ENCODE results near the gene S100A12.
"Not testable (repeated sequence)": the region's sequence is repeated elsewhere in the genome, so short reads cannot be mapped to it uniquely, and the experiment has no call there.

The S100A12 gene

DNA sequence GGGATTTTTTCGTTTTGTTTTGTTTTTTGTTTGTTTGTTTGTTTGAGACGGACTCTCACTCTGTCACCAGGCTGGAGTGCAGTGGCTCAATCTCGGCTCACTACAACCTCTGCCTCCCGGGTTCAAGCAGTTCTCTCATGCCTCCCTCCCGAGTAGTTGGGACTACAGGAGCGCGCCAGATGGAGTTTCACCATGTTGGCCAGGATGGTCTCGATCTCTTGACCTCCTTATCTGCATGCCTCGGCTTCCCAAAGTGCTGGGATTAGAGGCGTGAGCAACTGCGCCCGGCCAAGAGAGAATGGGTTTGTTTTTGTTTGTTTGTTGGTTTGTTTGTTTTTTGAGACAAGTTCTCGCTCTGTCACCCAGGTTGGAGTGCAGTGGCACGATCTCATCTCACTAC is 28.4 kb downstream of the S100A12 start:
- DNase-seq (ENCODE audit: low spot score); H3K36me3 Mint-ChIP-seq (ENCODE audit: low read depth); H3K4me3 Mint-ChIP-seq; H3K27ac Mint-ChIP-seq; H3K27me3 Mint-ChIP-seq (ENCODE audit: low read depth); H3K9me3 Mint-ChIP-seq: not testable (repeated sequence)
- peaks cover 13% of the 10 kb centered on the region for H3K4me1 Mint-ChIP-seq (ENCODE audit: low read depth)

DNA sequence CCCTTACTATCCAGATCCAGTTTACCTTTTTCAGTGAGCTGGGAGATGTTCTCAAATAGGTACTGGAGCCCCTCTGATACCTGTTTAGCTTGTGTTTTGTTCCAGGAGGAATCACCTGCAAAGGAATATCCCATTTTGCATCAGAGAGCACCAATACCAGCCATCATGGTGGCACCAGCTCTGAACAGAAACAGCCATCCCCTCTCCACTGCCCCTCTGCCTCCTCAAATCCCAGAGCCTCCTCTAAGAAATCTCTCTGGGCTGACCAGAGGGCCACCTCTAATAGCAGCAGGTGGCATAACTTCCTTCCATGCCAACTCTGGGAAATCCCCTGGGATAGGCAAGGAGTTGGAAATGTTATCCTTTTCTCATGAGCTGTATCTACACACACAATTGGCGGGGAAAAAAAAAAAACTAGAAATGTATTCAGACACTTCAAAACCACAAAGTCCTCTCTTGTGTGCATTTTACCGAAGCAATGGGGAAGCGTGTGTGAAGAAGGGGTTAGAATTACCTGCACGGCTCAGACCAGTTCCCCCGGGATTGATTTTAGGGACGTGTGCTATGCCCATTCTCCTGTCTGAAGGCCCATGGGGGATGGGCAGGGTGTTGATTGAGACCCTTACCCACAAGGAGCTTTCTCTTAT is 29.2 kb downstream of the S100A12 start:
- Mint-ChIP-seq H3K9me3 (no peaks in the 10 kb centered on the region), H3K4me1 (ENCODE audit: low read depth) (peaks cover 13% of the 10 kb centered on the region), H3K27me3 (ENCODE audit: low read depth) (peaks cover 9% of the 10 kb centered on the region), H3K36me3 (ENCODE audit: low read depth) (no peaks in the 10 kb centered on the region), H3K4me3 (no peak overlapping the region), H3K27ac (no peak overlapping the region)
- DNase-seq (ENCODE audit: low spot score), result no peak

DNA sequence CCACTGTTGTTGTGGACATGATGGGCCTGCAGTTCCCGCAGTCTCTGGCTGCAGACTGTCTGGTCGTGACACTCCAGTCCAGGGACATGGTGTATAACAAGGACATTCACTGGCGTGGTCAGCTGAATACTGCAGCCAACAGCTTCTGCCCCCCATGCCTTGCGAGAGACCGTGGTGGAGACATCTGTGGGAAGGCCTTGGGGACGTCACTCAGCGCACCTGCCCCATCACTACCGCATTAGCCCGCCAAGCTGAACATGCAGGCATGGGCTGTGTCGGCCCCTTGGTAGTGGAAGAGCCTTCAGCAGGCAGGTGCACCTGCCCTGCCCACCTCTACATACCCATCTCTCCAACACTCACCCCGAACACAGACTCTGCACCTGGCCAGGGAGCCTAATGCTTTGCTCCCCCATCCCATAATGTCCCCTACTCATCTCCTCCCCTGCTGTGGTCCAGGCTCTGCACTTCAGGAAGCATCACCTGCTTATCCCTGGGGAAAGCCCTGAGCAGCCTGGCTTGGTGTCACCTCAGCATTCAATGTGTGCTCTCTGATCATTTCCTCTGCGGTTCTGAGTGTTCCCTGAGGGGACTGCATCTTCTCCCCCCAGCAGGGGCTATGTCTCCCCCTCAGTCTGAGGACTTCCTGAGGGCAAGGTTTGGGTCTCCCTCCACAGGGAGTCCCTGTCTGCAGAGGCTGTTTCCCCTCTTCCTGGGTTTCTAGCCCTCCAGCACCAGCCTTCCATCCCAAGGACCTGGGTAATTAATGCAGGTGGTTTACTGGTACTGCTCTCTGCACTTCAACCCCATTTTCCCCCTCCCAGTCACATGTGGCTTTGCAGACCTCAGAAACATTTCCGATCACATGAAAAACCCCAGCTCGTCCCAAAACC is 30.0 kb downstream of the S100A12 start:
- Mint-ChIP-seq H3K27me3 (ENCODE audit: low read depth) (peaks cover 12% of the 10 kb centered on the region), H3K36me3 (ENCODE audit: low read depth) (no peaks in the 10 kb centered on the region), H3K27ac (no peak overlapping the region), H3K4me3 (no peak overlapping the region), H3K4me1 (ENCODE audit: low read depth) (peaks cover 13% of the 10 kb centered on the region), H3K9me3 (no peaks in the 10 kb centered on the region)
- DNase-seq (ENCODE audit: low spot score), result peak; percentile 3

DNA sequence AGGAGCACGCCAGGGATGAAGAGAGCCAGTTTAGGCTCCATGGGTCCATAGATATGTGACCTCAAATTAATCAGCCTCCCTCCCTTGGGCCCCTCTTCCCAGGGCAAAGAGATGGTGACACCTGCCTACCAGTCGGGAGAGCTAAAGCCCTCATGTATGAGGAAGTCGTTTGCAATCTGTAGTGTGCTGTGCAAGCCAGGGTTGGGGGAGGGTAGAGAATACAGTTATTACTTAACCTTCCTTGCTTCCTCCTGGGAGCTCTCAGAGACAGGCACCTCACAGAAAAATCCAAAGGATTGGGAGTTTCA is 30.7 kb downstream of the S100A12 start:
- H3K4me3 Mint-ChIP-seq, result no peak overlapping the region
- H3K36me3 Mint-ChIP-seq (ENCODE audit: low read depth), result no peaks in the 10 kb centered on the region
- no peak for DNase-seq (ENCODE audit: low spot score)
- peaks cover 10% of the 10 kb centered on the region for H3K27me3 Mint-ChIP-seq (ENCODE audit: low read depth)
- H3K27ac Mint-ChIP-seq, result no peak overlapping the region
- no peaks in the 10 kb centered on the region for H3K9me3 Mint-ChIP-seq
- H3K4me1 Mint-ChIP-seq (ENCODE audit: low read depth), result peaks cover 19% of the 10 kb centered on the region

DNA sequence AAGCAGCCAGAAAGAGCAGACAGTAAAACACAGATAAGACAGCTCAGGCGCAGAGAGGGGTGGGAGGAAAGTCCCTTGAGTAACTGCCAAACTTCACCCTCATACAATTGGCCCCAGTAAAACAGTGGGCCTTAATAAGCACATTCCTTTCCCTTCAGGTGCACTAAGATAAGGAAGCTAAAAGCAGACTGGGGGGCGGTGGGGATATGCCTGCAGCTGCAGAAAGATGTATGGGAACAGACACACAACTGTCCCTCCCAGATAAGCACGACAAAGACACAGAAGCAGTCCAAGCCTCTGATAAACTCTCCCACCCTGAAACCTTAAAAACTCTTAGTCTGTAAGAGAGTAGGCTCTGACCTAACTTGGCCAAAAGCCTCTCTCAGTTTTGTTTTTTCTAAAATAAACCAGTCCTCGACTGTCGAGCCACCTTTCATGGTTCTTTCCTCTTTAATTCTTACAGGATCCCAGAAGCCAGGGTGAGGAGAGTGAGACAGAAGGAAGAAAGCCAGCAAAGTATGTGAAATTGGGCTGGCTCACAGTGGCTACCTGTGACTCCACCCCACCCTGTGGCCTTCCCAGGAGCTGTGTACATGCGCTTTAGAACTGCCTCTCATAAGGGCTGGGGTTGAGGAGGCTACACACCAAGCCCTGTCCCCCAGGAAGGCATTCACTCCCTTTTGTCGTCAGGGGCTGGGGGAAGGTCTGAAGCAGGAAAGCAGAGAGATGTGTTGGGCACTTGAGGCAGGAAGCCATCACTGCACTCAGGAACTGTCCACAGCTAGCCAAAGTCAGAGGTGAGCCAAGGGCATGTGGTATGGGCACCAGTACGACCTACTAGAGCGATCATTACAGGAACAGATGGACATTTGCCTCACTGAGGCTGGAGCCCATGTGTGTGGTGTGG is 31.4 kb downstream of the S100A12 start:
- Mint-ChIP-seq H3K9me3 (no peaks in the 10 kb centered on the region), H3K4me3 (no peak overlapping the region), H3K27me3 (ENCODE audit: low read depth) (peaks cover 10% of the 10 kb centered on the region), H3K36me3 (ENCODE audit: low read depth) (no peaks in the 10 kb centered on the region), H3K4me1 (ENCODE audit: low read depth) (peaks cover 19% of the 10 kb centered on the region), H3K27ac (no peak overlapping the region)
- peak; percentile 3 for DNase-seq (ENCODE audit: low spot score)

DNA sequence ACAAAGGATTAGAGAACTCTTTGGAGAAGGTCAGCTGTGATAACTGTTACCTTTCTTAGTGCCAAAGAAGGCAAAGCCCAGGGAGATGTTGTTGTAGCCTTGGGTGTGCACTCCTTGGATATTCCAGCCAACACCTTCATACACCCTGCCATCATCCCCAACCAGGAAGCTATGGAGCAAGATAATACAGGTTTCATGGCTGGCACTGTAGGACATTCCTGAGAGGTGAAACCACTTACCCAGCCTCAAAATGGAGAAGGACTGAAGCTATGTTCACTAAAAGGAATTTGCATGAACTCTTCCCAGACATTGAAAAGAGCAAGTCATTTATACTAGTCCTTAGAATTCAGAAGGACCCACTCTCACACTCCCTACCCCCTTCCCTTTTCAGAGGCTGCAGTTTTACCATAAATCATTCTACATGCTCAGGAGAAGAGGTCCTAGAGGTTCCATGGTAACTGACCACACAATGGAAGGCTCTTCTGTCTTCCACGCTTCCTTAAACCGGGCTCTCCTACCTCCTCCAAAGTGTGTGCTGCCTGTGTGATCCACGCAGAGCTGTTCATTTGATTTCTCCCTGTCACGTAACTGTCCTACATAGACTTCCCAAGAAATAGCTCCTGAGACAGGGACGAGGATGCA is 32.3 kb downstream of the S100A12 start:
- DNase-seq (ENCODE audit: low spot score), result peak; percentile 2
- Mint-ChIP-seq H3K4me1 (ENCODE audit: low read depth) (peaks cover 19% of the 10 kb centered on the region), H3K27ac (no peak overlapping the region), H3K27me3 (ENCODE audit: low read depth) (peaks cover 17% of the 10 kb centered on the region), H3K36me3 (ENCODE audit: low read depth) (no peaks in the 10 kb centered on the region), H3K4me3 (no peak overlapping the region), H3K9me3 (no peaks in the 10 kb centered on the region)

DNA sequence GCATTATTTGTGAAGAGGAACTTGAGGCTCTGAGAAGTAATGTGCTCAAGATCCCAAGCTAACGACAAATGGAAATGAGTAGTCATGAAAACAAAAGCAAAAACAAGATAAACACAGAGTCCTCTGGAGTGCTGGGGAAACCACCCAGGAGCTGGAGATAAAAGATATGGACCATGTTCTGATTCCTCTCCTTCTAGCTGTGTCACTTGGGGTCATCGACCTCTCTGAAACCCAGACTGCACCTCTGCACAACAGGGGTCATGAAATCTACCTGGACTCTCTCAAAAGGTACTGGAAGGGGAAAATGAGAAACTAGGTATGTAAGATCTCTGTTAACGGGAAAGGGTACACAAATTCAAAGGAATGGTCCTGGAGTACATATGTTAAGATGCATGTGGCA is 33.2 kb downstream of the S100A12 start:
- H3K4me1 Mint-ChIP-seq (ENCODE audit: low read depth), result peaks cover 19% of the 10 kb centered on the region
- no peak for DNase-seq (ENCODE audit: low spot score)
- peaks cover 17% of the 10 kb centered on the region for H3K27me3 Mint-ChIP-seq (ENCODE audit: low read depth)
- no peak overlapping the region for H3K27ac Mint-ChIP-seq
- H3K9me3 Mint-ChIP-seq, result no peaks in the 10 kb centered on the region
- H3K4me3 Mint-ChIP-seq, result no peak overlapping the region
- no peaks in the 10 kb centered on the region for H3K36me3 Mint-ChIP-seq (ENCODE audit: low read depth)

DNA sequence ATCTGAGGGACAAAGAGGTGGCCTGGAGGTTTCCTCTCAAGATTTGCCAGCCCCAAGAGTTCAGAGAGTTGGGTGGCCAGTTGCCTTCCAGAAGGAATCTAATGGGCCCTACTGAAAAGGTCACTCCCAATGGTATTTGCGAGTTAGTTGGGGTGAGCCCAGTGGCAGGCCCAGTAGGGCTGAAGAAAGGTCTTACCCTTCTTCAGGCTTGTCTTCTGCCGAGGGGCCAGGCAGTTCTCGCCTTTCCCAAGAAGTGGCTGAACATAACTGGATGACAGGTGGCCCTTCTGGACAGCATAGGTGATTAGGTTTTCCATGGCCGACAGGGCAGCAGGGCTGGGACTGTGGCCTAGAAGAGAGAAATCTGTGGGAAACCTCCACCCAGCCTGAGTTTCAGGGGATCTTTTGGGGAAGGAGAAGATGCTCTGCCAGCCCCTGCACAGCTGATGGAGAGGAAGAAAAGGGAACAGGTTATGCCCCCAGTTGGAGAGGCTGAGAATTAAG is 33.9 kb downstream of the S100A12 start:
- H3K36me3 Mint-ChIP-seq (ENCODE audit: low read depth), result no peaks in the 10 kb centered on the region
- H3K27me3 Mint-ChIP-seq (ENCODE audit: low read depth), result peaks cover 17% of the 10 kb centered on the region
- no peak overlapping the region for H3K27ac Mint-ChIP-seq
- peaks cover 19% of the 10 kb centered on the region for H3K4me1 Mint-ChIP-seq (ENCODE audit: low read depth)
- no peak overlapping the region for H3K4me3 Mint-ChIP-seq
- DNase-seq (ENCODE audit: low spot score), result no peak
- no peaks in the 10 kb centered on the region for H3K9me3 Mint-ChIP-seq

DNA sequence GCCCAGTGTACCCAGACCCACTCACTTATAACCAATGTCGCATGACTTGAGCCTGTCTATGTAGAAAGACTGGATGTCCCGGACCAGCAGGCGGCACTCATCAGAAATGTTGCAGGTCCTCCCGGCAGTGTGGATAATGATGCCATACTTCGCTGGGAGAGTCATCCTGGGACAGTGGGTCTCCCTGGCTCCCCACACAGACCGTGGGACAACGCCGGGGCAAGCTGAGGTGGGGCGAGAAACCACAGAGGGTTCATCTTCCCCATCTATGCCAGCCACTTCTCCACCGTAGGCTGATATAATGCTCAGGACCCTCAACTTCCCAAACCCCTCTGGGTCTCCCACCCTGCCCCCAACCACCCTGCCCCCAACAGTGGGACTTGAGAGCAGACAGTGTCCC is 35.1 kb downstream of the S100A12 start:
- no peak overlapping the region for H3K27ac Mint-ChIP-seq
- H3K9me3 Mint-ChIP-seq, result no peaks in the 10 kb centered on the region
- H3K27me3 Mint-ChIP-seq (ENCODE audit: low read depth), result peaks cover 12% of the 10 kb centered on the region
- no peak for DNase-seq (ENCODE audit: low spot score)
- no peak overlapping the region for H3K4me3 Mint-ChIP-seq
- no peaks in the 10 kb centered on the region for H3K36me3 Mint-ChIP-seq (ENCODE audit: low read depth)
- peaks cover 13% of the 10 kb centered on the region for H3K4me1 Mint-ChIP-seq (ENCODE audit: low read depth)

DNA sequence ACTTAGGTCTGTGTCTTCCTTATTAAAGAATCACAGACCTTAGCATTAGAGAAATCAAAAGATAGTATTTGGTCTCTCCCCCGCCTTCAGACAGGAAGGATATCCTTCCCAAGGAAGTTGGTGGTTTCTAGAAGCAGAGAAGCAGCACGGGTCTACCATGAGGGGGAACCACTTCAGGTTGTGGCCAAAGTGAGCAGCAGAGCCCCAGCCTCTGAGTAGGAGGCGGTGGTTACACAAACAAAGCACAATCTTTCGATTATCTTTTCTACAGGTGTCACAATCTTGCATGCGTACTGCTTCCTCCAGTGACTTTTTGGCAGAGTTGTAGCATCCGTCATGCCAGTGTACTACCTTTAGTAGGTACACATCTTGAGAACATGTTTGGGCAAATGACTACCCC is 35.6 kb downstream of the S100A12 start:
- peaks cover 13% of the 10 kb centered on the region for H3K4me1 Mint-ChIP-seq (ENCODE audit: low read depth)
- H3K9me3 Mint-ChIP-seq, result no peaks in the 10 kb centered on the region
- no peak for DNase-seq (ENCODE audit: low spot score)
- H3K36me3 Mint-ChIP-seq (ENCODE audit: low read depth), result no peaks in the 10 kb centered on the region
- no peak overlapping the region for H3K27ac Mint-ChIP-seq
- peaks cover 12% of the 10 kb centered on the region for H3K27me3 Mint-ChIP-seq (ENCODE audit: low read depth)
- H3K4me3 Mint-ChIP-seq, result no peak overlapping the region

DNA sequence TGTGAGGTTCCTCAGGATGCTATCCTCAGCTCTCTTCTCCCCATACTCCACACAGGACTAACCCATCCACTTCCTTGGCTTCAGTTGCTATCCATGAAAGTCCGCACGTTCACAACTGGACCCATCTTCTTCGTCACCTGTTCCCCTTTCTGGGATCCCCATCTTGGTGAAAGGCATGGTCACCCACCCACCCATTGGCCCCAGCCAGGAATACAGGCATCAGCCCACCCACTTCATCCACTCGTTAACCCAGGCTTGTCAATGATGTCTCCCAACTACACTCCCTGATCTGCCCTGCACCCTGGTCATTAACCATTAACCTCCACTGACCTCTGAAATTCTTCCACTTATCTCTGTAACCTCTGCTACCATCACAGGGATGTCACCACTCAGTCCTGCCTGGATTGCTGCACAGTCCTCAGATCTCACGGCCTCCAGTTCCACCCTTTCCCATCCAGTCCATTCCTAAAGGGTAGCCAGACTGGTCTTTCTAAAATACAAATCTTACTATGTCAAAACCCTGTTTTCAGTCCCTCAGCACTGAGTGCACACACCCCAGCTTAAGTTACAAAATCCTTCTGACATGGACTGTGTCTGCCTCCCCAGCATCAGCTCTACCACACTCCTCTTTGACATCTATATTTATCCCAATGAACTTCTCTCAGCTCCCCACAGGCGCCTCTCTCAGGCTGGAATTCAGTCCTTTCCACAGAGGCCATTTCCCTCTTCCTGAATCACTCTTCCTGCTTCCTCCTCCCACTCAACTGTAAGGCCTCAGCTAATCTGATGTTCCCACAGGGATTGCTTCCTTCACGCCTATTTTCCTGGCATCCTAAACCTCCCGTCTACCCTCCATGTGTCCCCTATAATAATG is 37.2 kb downstream of the S100A12 start:
- peaks cover 10% of the 10 kb centered on the region for H3K27me3 Mint-ChIP-seq (ENCODE audit: low read depth)
- H3K36me3 Mint-ChIP-seq (ENCODE audit: low read depth), result no peaks in the 10 kb centered on the region
- peaks cover 6% of the 10 kb centered on the region for H3K4me1 Mint-ChIP-seq (ENCODE audit: low read depth)
- no peak overlapping the region for H3K27ac Mint-ChIP-seq
- DNase-seq (ENCODE audit: low spot score), result no peak
- no peak overlapping the region for H3K4me3 Mint-ChIP-seq
- no peaks in the 10 kb centered on the region for H3K9me3 Mint-ChIP-seq

DNA sequence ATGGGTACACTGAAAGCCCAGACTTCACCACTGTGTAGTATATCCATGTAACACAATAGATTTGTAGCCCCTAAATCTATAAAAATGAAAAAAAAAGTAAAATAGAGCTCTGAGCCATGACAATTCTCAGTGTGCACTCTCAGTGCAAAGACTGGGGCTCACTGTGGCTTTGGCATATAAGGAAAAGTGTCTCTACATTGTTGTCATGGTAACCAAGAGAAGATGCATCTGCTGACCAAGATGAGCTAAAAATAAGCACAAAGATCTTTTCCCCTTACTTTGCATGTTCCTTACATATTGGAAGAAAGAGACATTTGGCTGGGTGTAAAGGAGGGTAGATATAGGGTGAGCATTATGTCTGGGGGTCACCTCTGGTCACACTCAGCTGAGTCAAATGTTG is 38.8 kb downstream of the S100A12 start:
- Mint-ChIP-seq H3K36me3 (ENCODE audit: low read depth) (no peaks in the 10 kb centered on the region), H3K4me3 (no peak overlapping the region), H3K27me3 (ENCODE audit: low read depth) (peaks cover 14% of the 10 kb centered on the region), H3K9me3 (peaks cover 6% of the 10 kb centered on the region), H3K27ac (no peak overlapping the region), H3K4me1 (ENCODE audit: low read depth) (peaks cover 6% of the 10 kb centered on the region)
- DNase-seq (ENCODE audit: low spot score), result no peak

DNA sequence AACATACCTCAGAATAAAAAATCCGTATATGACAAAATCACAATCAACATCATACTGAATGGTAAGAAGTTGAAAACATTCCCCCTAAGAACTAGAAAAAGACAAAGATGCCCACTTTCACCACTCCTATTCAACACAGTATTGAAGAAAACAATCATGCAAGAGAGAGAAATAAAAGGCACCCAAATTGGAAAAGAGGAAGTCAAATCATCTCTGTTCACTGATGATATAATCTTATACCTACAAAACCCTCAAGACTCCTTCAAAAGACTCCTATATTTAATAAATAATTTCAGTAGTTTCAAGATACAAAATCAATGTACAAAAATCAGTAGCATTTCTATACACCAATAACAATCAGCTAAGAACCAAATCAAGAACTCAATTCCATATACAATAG is 41.5 kb downstream of the S100A12 start:
- Mint-ChIP-seq H3K36me3 (ENCODE audit: low read depth) (no peaks in the 10 kb centered on the region), H3K9me3 (peaks cover 6% of the 10 kb centered on the region), H3K4me3 (no peak overlapping the region), H3K4me1 (ENCODE audit: low read depth) (no peaks in the 10 kb centered on the region), H3K27me3 (ENCODE audit: low read depth) (peaks cover 11% of the 10 kb centered on the region), H3K27ac (no peak overlapping the region)
- no peak for DNase-seq (ENCODE audit: low spot score)
